ENCODE measurements around the gene SLC7A1.

- no peak for TF ChIP-seq POLR2A (IDR thresholded peaks at IDR 0.05; ENCODE audit: extremely low read depth, insufficient read length)
- TF ChIP-seq CTCF (IDR thresholded peaks at IDR 0.05; ENCODE audit: low read depth, low read length) = no peak
- no peak for TF ChIP-seq MYC (IDR thresholded peaks at IDR 0.05; ENCODE audit: low read depth, low read length)
Measured at GRCh38 chr13:29530901-29531300, 64.6 kb downstream of the SLC7A1 start.

Data from NB4 (cell line).